HepG2 (cell line): ENCODE results near the gene CACNA1G. TPM values are rescaled to one million over a fixed set of nuclear protein-coding genes. Genes with fewer than 3 reads are reported as not detected.
A peak's percentile ranks its signal among the peaks of the same experiment; 100 is the strongest.

ENCODE experiments used
- BRD4 ChIP-seq: sonication (generic); formaldehyde crosslinking; IDR thresholded peaks from 2 replicates; pipeline ENCODE4 v1.4.0; 2020; ENCODE audit warnings: missing genetic modification reagents
- ELF1 ChIP-seq: sonication (generic); formaldehyde crosslinking; IDR thresholded peaks from 2 replicates; pipeline ENCODE4 v1.4.0; 2020; ENCODE audit warnings: missing genetic modification reagents
- ELF3 ChIP-seq: IDR thresholded peaks from 2 replicates; pipeline ENCODE4 v1.6.1; 2016; ENCODE audit warnings: missing genetic modification reagents, missing compliant biosample characterization
- FOXO4 ChIP-seq: sonication (generic); formaldehyde crosslinking; conservative IDR thresholded peaks from 2 replicates; pipeline ENCODE4 v1.8.1; 2023; ENCODE audit warnings: missing genetic modification reagents
- HNRNPLL ChIP-seq: fragments of 200-400 bp; formaldehyde crosslinking; IDR thresholded peaks from 2 replicates; pipeline ENCODE4 v1.6.1; 2017; ENCODE audit warnings: mild to moderate bottlenecking, low read depth, low read length; ENCODE audit not compliant: poor library complexity, severe bottlenecking
- JARID2 ChIP-seq: sonication (generic); formaldehyde crosslinking; IDR thresholded peaks from 2 replicates; pipeline ENCODE4 v1.8.1; 2023; ENCODE audit warnings: missing genetic modification reagents, inconsistent platforms; ENCODE audit not compliant: insufficient replicate concordance
- KDM1A ChIP-seq: IDR thresholded peaks from 2 replicates; pipeline ENCODE4 v1.6.1; 2016; ENCODE audit warnings: missing compliant biosample characterization
- MED8 ChIP-seq: sonication (generic); formaldehyde crosslinking; IDR thresholded peaks from 2 replicates; pipeline ENCODE4 v1.8.1; 2023; ENCODE audit warnings: mild to moderate bottlenecking, missing genetic modification reagents; ENCODE audit not compliant: insufficient replicate concordance
- MEIS2 ChIP-seq: sonication (generic); formaldehyde crosslinking; IDR thresholded peaks from 2 replicates; pipeline ENCODE4 v1.9.0; 2021; ENCODE audit warnings: mild to moderate bottlenecking, missing genetic modification reagents
- NAIF1 ChIP-seq: sonication (generic); formaldehyde crosslinking; IDR thresholded peaks from 2 replicates; pipeline ENCODE4 v1.5.0; 2020; ENCODE audit warnings: mild to moderate bottlenecking, missing genetic modification reagents, borderline replicate concordance
- NFIB ChIP-seq: sonication (generic); formaldehyde crosslinking; IDR thresholded peaks from 2 replicates; pipeline ENCODE4 v1.9.0; 2021; ENCODE audit warnings: missing genetic modification reagents, mild to moderate bottlenecking, borderline replicate concordance
- NFRKB ChIP-seq: fragments of 450-650 bp; IDR thresholded peaks from 2 replicates; pipeline ENCODE4 v1.6.1; 2017
- RAD21 ChIP-seq: fragments of 450-650 bp; formaldehyde crosslinking; IDR thresholded peaks from 2 replicates; pipeline ENCODE4 v1.5.0; 2020; ENCODE audit warnings: mild to moderate bottlenecking
- SAP130 ChIP-seq: IDR thresholded peaks from 2 replicates; pipeline ENCODE4 v1.6.1; 2016; ENCODE audit warnings: low read depth
- ZNF121 ChIP-seq: sonication (generic); formaldehyde crosslinking; IDR thresholded peaks from 2 replicates; pipeline ENCODE4 v1.5.0; 2020; ENCODE audit warnings: mild to moderate bottlenecking, missing genetic modification reagents
- ZNF510 ChIP-seq: sonication (generic); formaldehyde crosslinking; IDR thresholded peaks from 2 replicates; pipeline ENCODE4 v1.4.0; 2020; ENCODE audit warnings: low read depth, mild to moderate bottlenecking, missing genetic modification reagents
- ZNF547 ChIP-seq: sonication (generic); formaldehyde crosslinking; IDR thresholded peaks from 2 replicates; pipeline ENCODE4 v1.5.1; 2020; ENCODE audit warnings: mild to moderate bottlenecking, missing genetic modification reagents
- polyA plus RNA-seq, 8 experiments: library from polyadenylated mRNA; depleted of rRNA in 3 of 8; stranded (reverse) in 7 of 8; unstranded in 1 of 8; fragments of >200 nt; fragmentation: Illumina TruSeq in 4 of 8; extraction: Trizol in 4 of 8; gene quantifications; 2 replicates each; pipeline versions ENCODE4 v1.2.1 to v1.2.3, GENCODE V29; 2011 to 2016; ENCODE audit warnings: low read depth in 4 of 8, missing spikeins in 1 of 8, mixed read lengths in 1 of 8; ENCODE audit not compliant: insufficient read depth in 1 of 8
- total RNA-seq, 5 experiments: library from RNA; depleted of rRNA; stranded (reverse); fragments of >200 nt; fragmentation: Illumina TruSeq; extraction: Trizol; gene quantifications; 2 replicates each; pipeline ENCODE4 v1.2.3, GENCODE V29; 2016; ENCODE audit warnings: low read depth in 1 of 5
- TF ChIP-seq, protein P1 (sequence below): sonication (generic); formaldehyde crosslinking; IDR thresholded peaks from 2 replicates; pipeline ENCODE4 v1.4.0; 2020; ENCODE audit warnings: missing genetic modification reagents
- TF ChIP-seq, protein P2 (sequence below): sonication (generic); formaldehyde crosslinking; IDR thresholded peaks from 2 replicates; pipeline ENCODE4 v1.5.1; 2020; ENCODE audit warnings: mild to moderate bottlenecking, missing genetic modification reagents, moderate library complexity

The CACNA1G gene
- total and polyA plus RNA-seq, 2 of the 13 experiments (the other 11 are each of a cell fraction or from before 2014, with no cell fraction given) = 0.02 TPM; not detected in 1

- TF ChIP-seq ZNF121 (CRISPR knock-in tag) (no peak), NFRKB (no peak), FOXO4 (CRISPR knock-in tag) (0 out of 2 replicates have a peak, but pooled peaks have one; percentile 31), NFIB (CRISPR knock-in tag) (no peak), HNRNPLL (peak; percentile 36), BRD4 (CRISPR knock-in tag) (no peak), NAIF1 (no peak), MEIS2 (CRISPR knock-in tag) (no peak), MED8 (CRISPR knock-in tag) (no peak), RAD21 (CRISPR knock-in tag) (peak; percentile 39; the same call in 1 of the 2 replicates), JARID2 (CRISPR knock-in tag) (peak; percentile 61), ZNF510 (no peak), ELF3 (CRISPR knock-in tag) (peak; percentile 26; the same call in 1 of the 2 replicates), ELF1 (0 out of 2 replicates have a peak, but pooled peaks have one; percentile 11), ZNF547 (CRISPR knock-in tag) (no peak), KDM1A (no peak), SAP130 (CRISPR knock-in tag) (no peak)
- TF ChIP-seq, protein P1, sequence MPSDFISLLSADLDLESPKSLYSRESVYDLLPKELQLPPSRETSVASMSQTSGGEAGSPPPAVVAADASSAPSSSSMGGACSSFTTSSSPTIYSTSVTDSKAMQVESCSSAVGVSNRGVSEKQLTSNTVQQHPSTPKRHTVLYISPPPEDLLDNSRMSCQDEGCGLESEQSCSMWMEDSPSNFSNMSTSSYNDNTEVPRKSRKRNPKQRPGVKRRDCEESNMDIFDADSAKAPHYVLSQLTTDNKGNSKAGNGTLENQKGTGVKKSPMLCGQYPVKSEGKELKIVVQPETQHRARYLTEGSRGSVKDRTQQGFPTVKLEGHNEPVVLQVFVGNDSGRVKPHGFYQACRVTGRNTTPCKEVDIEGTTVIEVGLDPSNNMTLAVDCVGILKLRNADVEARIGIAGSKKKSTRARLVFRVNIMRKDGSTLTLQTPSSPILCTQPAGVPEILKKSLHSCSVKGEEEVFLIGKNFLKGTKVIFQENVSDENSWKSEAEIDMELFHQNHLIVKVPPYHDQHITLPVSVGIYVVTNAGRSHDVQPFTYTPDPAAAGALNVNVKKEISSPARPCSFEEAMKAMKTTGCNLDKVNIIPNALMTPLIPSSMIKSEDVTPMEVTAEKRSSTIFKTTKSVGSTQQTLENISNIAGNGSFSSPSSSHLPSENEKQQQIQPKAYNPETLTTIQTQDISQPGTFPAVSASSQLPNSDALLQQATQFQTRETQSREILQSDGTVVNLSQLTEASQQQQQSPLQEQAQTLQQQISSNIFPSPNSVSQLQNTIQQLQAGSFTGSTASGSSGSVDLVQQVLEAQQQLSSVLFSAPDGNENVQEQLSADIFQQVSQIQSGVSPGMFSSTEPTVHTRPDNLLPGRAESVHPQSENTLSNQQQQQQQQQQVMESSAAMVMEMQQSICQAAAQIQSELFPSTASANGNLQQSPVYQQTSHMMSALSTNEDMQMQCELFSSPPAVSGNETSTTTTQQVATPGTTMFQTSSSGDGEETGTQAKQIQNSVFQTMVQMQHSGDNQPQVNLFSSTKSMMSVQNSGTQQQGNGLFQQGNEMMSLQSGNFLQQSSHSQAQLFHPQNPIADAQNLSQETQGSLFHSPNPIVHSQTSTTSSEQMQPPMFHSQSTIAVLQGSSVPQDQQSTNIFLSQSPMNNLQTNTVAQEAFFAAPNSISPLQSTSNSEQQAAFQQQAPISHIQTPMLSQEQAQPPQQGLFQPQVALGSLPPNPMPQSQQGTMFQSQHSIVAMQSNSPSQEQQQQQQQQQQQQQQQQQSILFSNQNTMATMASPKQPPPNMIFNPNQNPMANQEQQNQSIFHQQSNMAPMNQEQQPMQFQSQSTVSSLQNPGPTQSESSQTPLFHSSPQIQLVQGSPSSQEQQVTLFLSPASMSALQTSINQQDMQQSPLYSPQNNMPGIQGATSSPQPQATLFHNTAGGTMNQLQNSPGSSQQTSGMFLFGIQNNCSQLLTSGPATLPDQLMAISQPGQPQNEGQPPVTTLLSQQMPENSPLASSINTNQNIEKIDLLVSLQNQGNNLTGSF (CRISPR knock-in tag) = no peak
- TF ChIP-seq, protein P2, sequence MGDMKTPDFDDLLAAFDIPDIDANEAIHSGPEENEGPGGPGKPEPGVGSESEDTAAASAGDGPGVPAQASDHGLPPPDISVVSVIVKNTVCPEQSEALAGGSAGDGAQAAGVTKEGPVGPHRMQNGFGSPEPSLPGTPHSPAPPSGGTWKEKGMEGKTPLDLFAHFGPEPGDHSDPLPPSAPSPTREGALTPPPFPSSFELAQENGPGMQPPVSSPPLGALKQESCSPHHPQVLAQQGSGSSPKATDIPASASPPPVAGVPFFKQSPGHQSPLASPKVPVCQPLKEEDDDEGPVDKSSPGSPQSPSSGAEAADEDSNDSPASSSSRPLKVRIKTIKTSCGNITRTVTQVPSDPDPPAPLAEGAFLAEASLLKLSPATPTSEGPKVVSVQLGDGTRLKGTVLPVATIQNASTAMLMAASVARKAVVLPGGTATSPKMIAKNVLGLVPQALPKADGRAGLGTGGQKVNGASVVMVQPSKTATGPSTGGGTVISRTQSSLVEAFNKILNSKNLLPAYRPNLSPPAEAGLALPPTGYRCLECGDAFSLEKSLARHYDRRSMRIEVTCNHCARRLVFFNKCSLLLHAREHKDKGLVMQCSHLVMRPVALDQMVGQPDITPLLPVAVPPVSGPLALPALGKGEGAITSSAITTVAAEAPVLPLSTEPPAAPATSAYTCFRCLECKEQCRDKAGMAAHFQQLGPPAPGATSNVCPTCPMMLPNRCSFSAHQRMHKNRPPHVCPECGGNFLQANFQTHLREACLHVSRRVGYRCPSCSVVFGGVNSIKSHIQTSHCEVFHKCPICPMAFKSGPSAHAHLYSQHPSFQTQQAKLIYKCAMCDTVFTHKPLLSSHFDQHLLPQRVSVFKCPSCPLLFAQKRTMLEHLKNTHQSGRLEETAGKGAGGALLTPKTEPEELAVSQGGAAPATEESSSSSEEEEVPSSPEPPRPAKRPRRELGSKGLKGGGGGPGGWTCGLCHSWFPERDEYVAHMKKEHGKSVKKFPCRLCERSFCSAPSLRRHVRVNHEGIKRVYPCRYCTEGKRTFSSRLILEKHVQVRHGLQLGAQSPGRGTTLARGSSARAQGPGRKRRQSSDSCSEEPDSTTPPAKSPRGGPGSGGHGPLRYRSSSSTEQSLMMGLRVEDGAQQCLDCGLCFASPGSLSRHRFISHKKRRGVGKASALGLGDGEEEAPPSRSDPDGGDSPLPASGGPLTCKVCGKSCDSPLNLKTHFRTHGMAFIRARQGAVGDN (CRISPR knock-in tag) = peak; percentile 33; the same call in 1 of the 2 replicates
Observed at GRCh38 chr17:50532452-50533024, 28.0 kb upstream of the CACNA1G start, which contains the start of gene EPN3 (continued).
